K562 (cell line): ENCODE measurements around the gene CSTPP1. TPM values are rescaled to one million over a fixed set of nuclear protein-coding genes. Genes with fewer than 3 reads are reported as not detected.
"Not testable (repeated sequence)": the region's sequence is repeated elsewhere in the genome, so short reads cannot be mapped to it uniquely, and the experiment has no call there.

Experiments
- ATAC-seq: fragments of 200-7000 bp; cut with Tn5 transposase; 3 replicates; pipeline ENCODE4 v1.9.1; 2020; ENCODE audit warnings: moderate library complexity
- BruUV-seq: library from RNA; stranded (reverse); fragments of 400-500 nt; replicated peaks from 2 replicates; lab custom pipeline; 2021; lab: Mats Ljungman, UMichigan
- CTCF ChIA-PET: fragments of 300-600 bp; formaldehyde crosslinking; extraction: SDS; loops from one replicate; lab custom pipeline; 2021; ENCODE audit warnings: low intra/inter-chr PET ratio; lab: Yijun Ruan, JAX
- POLR2A ChIA-PET: fragments of 300-600, 350-650 bp; sonication (Branson Sonifier 250); formaldehyde crosslinking; extraction: SDS; loops from one replicate; lab custom pipeline; 2021; ENCODE audit warnings: antibody characterized with exemption, inconsistent platforms; lab: Yijun Ruan, JAX
- DNase-seq, 4 experiments: peaks; one replicate each; pipeline versions ENCODE4 v3.0.0 to v3.0.0-alpha.2; 2011 to 2018; ENCODE audit warnings: low spot score in 3 of 4, mixed read lengths in 3 of 4; ENCODE audit errors: extremely low read depth in 1 of 4
- FAIRE-seq: peaks from 2 replicates; lab custom pipeline; 2011; peaks lifted over from hg19 to GRCh38; lab: Jason Lieb, UNC
- H2AFZ ChIP-seq: 2 replicates; pipeline ENCODE4 v1.6.0; 2011; ENCODE audit warnings: low read depth, low read length, control low read depth, inconsistent platforms
- H3K27ac ChIP-seq: fragments of 200-600 bp; 3 replicates; pipeline ENCODE4 v1.8.0; 2011; ENCODE audit warnings: low read depth, mild to moderate bottlenecking, control low read depth, inconsistent platforms, low read length, moderate library complexity, mixed read lengths; ENCODE audit errors: extremely low read depth
- H3K27me3 ChIP-seq, 2 experiments: fragments of 300-600 bp in 1 of 2; 2 replicates in 1 of 2; 3 replicates in 1 of 2; pipeline versions ENCODE4 v1.6.0 to v1.8.0; 2011; ENCODE audit warnings: inconsistent platforms in 2 of 2, low read length in 2 of 2, mild to moderate bottlenecking in 1 of 2, mixed read lengths in 1 of 2, moderate library complexity in 1 of 2; ENCODE audit not compliant: control insufficient read depth in 2 of 2, insufficient read depth in 2 of 2
- H3K36me3 ChIP-seq: fragments of 300-600 bp; 3 replicates; pipeline ENCODE4 v1.8.0; 2011; ENCODE audit warnings: mild to moderate bottlenecking, low read length, inconsistent platforms; ENCODE audit not compliant: control insufficient read depth, insufficient read depth
- H3K4me1 ChIP-seq, 2 experiments: fragments of 200-600 bp in 1 of 2; replicated peaks in 1 of 2; 2 replicates in 1 of 2; 3 replicates in 1 of 2; pipeline versions ENCODE4 v1.5.1 to v1.8.0; 2011; ENCODE audit warnings: inconsistent platforms in 2 of 2, low read length in 2 of 2, mild to moderate bottlenecking in 1 of 2, mixed read lengths in 1 of 2, moderate library complexity in 1 of 2; ENCODE audit not compliant: control insufficient read depth in 2 of 2, insufficient read depth in 2 of 2
- H3K4me2 ChIP-seq: 2 replicates; pipeline ENCODE4 v1.6.1; 2011; ENCODE audit warnings: low read length, control low read depth, inconsistent platforms, mixed read lengths; ENCODE audit not compliant: insufficient read depth
- H3K4me3 ChIP-seq: fragments of 200-600 bp; sonication (generic), shearing (Covaris generic); 2 replicates; pipeline ENCODE4 v1.5.1; 2016; ENCODE audit warnings: control low read depth, inconsistent platforms
- H3K79me2 ChIP-seq: fragments of 200-600 bp; 3 replicates; pipeline ENCODE4 v1.8.0; 2011; ENCODE audit warnings: low read length, inconsistent platforms; ENCODE audit not compliant: control insufficient read depth, insufficient read depth
- H3K9ac ChIP-seq, 2 experiments: 2 replicates each; pipeline versions ENCODE4 v1.6.0 to v1.6.1; 2011; ENCODE audit warnings: low read depth in 2 of 2, low read length in 2 of 2, control low read depth in 1 of 2, inconsistent platforms in 1 of 2, mild to moderate bottlenecking in 1 of 2, mixed read lengths in 1 of 2; ENCODE audit not compliant: insufficient read depth in 1 of 2
- H3K9me1 ChIP-seq: one replicate; pipeline ENCODE4 v1.6.0; 2011; ENCODE audit warnings: inconsistent platforms, mild to moderate bottlenecking, low read length, moderate library complexity; ENCODE audit not compliant: control insufficient read depth, insufficient read depth
- H3K9me3 ChIP-seq: replicated peaks from 2 replicates; pipeline ENCODE4 v1.5.1; 2011; ENCODE audit warnings: low read depth, low read length, inconsistent platforms; ENCODE audit not compliant: control insufficient read depth, insufficient read depth
- H4K20me1 ChIP-seq: replicated peaks from 2 replicates; pipeline ENCODE4 v1.6.1; 2011; ENCODE audit warnings: low read length, inconsistent platforms, mixed read lengths; ENCODE audit not compliant: control insufficient read depth, insufficient read depth
- BCOR ChIP-seq: fragments of 450-650 bp; IDR thresholded peaks from 2 replicates; pipeline ENCODE4 v1.6.1; 2016
- KDM1A ChIP-seq, 2 experiments: fragments of 450-650 bp; IDR thresholded peaks; 2 replicates each; pipeline ENCODE4 v1.6.1; 2016; ENCODE audit warnings: mild to moderate bottlenecking in 2 of 2
- RBBP5 ChIP-seq: fragments of 200-600 bp; sonication (generic); IDR thresholded peaks from 2 replicates; pipeline ENCODE4 v1.6.1; 2012; ENCODE audit warnings: borderline replicate concordance, mild to moderate bottlenecking, low read length, control low read depth, inconsistent platforms; ENCODE audit not compliant: insufficient read depth, poor library complexity, severe bottlenecking
- RBM25 ChIP-seq: fragments of 200-400 bp; formaldehyde crosslinking; IDR thresholded peaks from 2 replicates; pipeline ENCODE4 v1.6.1; 2018; ENCODE audit warnings: low read length, low read depth, moderate library complexity; ENCODE audit not compliant: severe bottlenecking
- ZNF146 ChIP-seq: IDR thresholded peaks from one replicate; pipeline ENCODE4 v1.6.1; 2018; ENCODE audit warnings: missing compliant biosample characterization; ENCODE audit not compliant: unreplicated experiment
- WGBS: fragments of 100-300 bp; shearing (Covaris generic); methylation state at CpG from one replicate; pipeline ENCODE4 v1.1.6; 2016; ENCODE audit warnings: low coverage, mixed read lengths; ENCODE audit not compliant: insufficient coverage; ENCODE audit errors: missing lambda C conversion rate; 5-methylcytosine and 5-hydroxymethylcytosine counted together
- in situ Hi-C: fragments of 300-500 bp; cut with MboI; formaldehyde crosslinking; loops from 4 replicates; pipeline ENCODE4 v1.15.0; 2018; ENCODE audit warnings: inconsistent platforms, mixed read lengths
- intact Hi-C: fragments of 100-400 bp; cut with micrococcal nuclease; formaldehyde crosslinking; loops from 2 replicates; pipeline ENCODE4 v1.14.2; 2022
- polyA plus RNA-seq, 8 experiments: library from polyadenylated mRNA; depleted of rRNA in 4 of 8; stranded (reverse) in 5 of 8; unstranded in 3 of 8; fragments of >200 nt; fragmentation: Nextera tagmentation in 2 of 8; fragmentation: Illumina TruSeq in 1 of 8; extraction: Ambion mirVana in 2 of 8; extraction: Trizol in 1 of 8; gene quantifications; 2 replicates each; pipeline versions ENCODE4 v1.2.1 to v1.2.3, GENCODE V29; 2011 to 2014; ENCODE audit warnings: inconsistent platforms in 1 of 8, missing spikeins in 1 of 8
- total RNA-seq, 7 experiments: library from RNA; depleted of rRNA in 6 of 7; stranded (reverse); fragments of >200 nt in 6 of 7; fragmentation: Illumina TruSeq in 2 of 7; extraction: Trizol in 2 of 7; gene quantifications; 2 replicates each; pipeline versions ENCODE4 v1.2.1 to v1.2.3, GENCODE V29; 2011 to 2021; ENCODE audit warnings: low replicate concordance in 1 of 7

Gene CSTPP1
- total and polyA plus RNA-seq, 9 of the 15 experiments (the other 6 are each of a cell fraction or from before 2014, with no cell fraction given): 6.5 to 17.8 (median 9.2) TPM

GRCh38 chr11:46991391-46991790 lies 54.8 kb downstream of the CSTPP1 start (continued):
- TF ChIP-seq RBBP5: no peak

DNA sequence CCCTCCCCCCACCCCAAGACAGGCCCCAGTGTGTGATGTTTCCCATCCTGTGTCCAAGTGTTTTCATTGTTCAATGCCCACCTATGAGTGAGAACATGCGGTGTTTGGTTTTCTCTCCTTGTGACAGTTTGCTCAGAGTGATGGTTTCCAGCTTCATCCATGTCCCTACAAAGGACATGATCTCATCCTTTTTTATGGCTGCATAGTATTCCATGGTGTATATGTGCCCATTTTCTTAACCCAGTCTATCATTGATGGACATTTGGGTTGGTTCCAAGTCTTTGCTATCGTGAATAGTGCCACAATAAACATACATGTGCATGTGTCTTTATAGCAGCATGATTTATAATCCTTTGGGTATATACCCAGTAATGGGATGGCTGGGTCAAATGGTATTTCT lies 55.8 kb downstream of the CSTPP1 start:
- 100% methylated on average over 1 of the region's 2 CpGs for WGBS
- ATAC-seq: not testable (repeated sequence)

GRCh38 chr11:46997796-46998195 lies 61.2 kb downstream of the CSTPP1 start:
- POLR2A ChIA-PET: interaction anchor here (0.6 kb wide), 1 partner anchor 19 kb away, joined by 3 read pairs; no protein-coding TSS in a partner anchor
- H2AFZ ChIP-seq, DNase-seq, H3K27ac ChIP-seq, H3K27me3 ChIP-seq, H3K36me3 ChIP-seq, H3K4me2 ChIP-seq, FAIRE-seq, H3K4me1 ChIP-seq, CTCF ChIA-PET, H3K9me3 ChIP-seq, H3K79me2 ChIP-seq, H3K9ac ChIP-seq, intact Hi-C loops, H3K4me3 ChIP-seq, BruUV-seq, in situ Hi-C loops, H3K9me1 ChIP-seq, H4K20me1 ChIP-seq, ATAC-seq: not testable (repeated sequence)
- WGBS: 83% methylated on average over 14 of the region's 14 CpGs

More for the DNA sequence above, 55.8 kb downstream of the CSTPP1 start:
- DNase-seq, CTCF ChIA-PET, H4K20me1 ChIP-seq, intact Hi-C loops, BruUV-seq, H3K79me2 ChIP-seq, H3K36me3 ChIP-seq, H3K9me3 ChIP-seq, H3K9me1 ChIP-seq, H3K4me2 ChIP-seq, H3K4me3 ChIP-seq, in situ Hi-C loops, H3K27ac ChIP-seq, H3K4me1 ChIP-seq, FAIRE-seq, H3K9ac ChIP-seq, H2AFZ ChIP-seq, H3K27me3 ChIP-seq: not testable (repeated sequence)
- TF ChIP-seq RBM25 (peak; percentile 7), ZNF146 (peak; percentile 84), KDM1A (IDR thresholded peaks at IDR 0.05) (peak in 1 of 2 experiments; percentile 52; a peak in 2 of 4 replicates), BCOR (peak; percentile 75)
- POLR2A ChIA-PET: interaction anchor here (0.8 kb wide), 1 partner anchor 25 kb away, joined by 4 read pairs; no protein-coding TSS in a partner anchor
